Suprapubic skin (tissue), 4 donors: ENCODE results near the gene KIF6. TPM values are rescaled to one million over a fixed set of nuclear protein-coding genes. Genes with fewer than 3 reads are reported as not detected.

Experiments
- DNase-seq, 2 donors: peaks; one replicate each; pipeline ENCODE4 v3.0.0-alpha.2; 2019; ENCODE audit warnings: low spot score in 2 of 2
- H3K27ac ChIP-seq: fragments of 200-600 bp; sonication (generic); one replicate; pipeline ENCODE4 v1.5.1; 2019
- H3K27me3 ChIP-seq: fragments of 200-600 bp; sonication (generic); one replicate; pipeline ENCODE4 v1.5.1; 2019
- H3K36me3 ChIP-seq: fragments of 200-600 bp; sonication (generic); one replicate; pipeline ENCODE4 v1.5.1; 2019
- H3K4me1 ChIP-seq: fragments of 200-600 bp; sonication (generic); one replicate; pipeline ENCODE4 v1.5.1; 2019
- H3K4me3 ChIP-seq: fragments of 200-600 bp; sonication (generic); one replicate; pipeline ENCODE4 v1.5.1; 2019; ENCODE audit warnings: mild to moderate bottlenecking
- H3K9me3 ChIP-seq: fragments of 200-600 bp; sonication (generic); one replicate; pipeline ENCODE4 v1.5.1; 2019
- CTCF ChIP-seq, 2 donors: fragments of 200-600 bp in 1 of 2; fragments of 450-650 bp in 1 of 2; sonication (generic) in 1 of 2; IDR thresholded peaks; one replicate each; pipeline ENCODE4 v1.5.1; 2016 to 2019; ENCODE audit warnings: antibody characterized with exemption in 2 of 2, mild to moderate bottlenecking in 1 of 2, moderate library complexity in 1 of 2
- EP300 ChIP-seq: sonication (generic); formaldehyde crosslinking; IDR thresholded peaks from one replicate; pipeline ENCODE4 v1.6.1; 2017; ENCODE audit warnings: antibody characterized with exemption
- POLR2A ChIP-seq, 2 donors: fragments of 450-650 bp; IDR thresholded peaks; one replicate each; pipeline ENCODE4 v1.6.1; 2017; ENCODE audit warnings: antibody characterized with exemption in 2 of 2, mild to moderate bottlenecking in 2 of 2, moderate library complexity in 2 of 2
- POLR2AphosphoS5 ChIP-seq, 3 donors: sonication (generic); formaldehyde crosslinking; IDR thresholded peaks; one replicate each; pipeline ENCODE4 v1.6.1; 2017; ENCODE audit warnings: antibody characterized with exemption in 3 of 3
- WGBS: methylation state at CpG from one replicate; pipeline ENCODE4 v1.1.5; 2018; 5-methylcytosine and 5-hydroxymethylcytosine counted together
- total RNA-seq, 4 donors: library from RNA; depleted of rRNA; stranded (reverse); fragments of >200 nt; gene quantifications; one replicate each; pipeline ENCODE4 v1.1.0, GENCODE V29; 2016

Gene KIF6
- total RNA-seq, 4 donors from 2014 or later = 0.18 to 1.1 TPM; not detected in 2

GRCh38 chr6:39341937-39342336 is 383.3 kb downstream of the KIF6 start:
- Histone ChIP-seq H3K36me3 (no peaks in the 10 kb centered on the region), H3K9me3 (no peaks in the 10 kb centered on the region), H3K4me1 (peaks cover 11% of the 10 kb centered on the region), H3K27ac (no peak overlapping the region), H3K4me3 (no peak overlapping the region), H3K27me3 (no peaks in the 10 kb centered on the region)
- no peak for DNase-seq
- TF ChIP-seq POLR2A (IDR thresholded peaks at IDR 0.05) (no peak), EP300 (no peak), POLR2AphosphoS5 (IDR thresholded peaks at IDR 0.05) (no peak), CTCF (IDR thresholded peaks at IDR 0.05) (no peak)
- WGBS = 91% methylated on average over 5 of the region's 5 CpGs

- peaks cover 13% of the 10 kb centered on the region for H3K4me1 ChIP-seq
- H3K9me3 ChIP-seq = no peaks in the 10 kb centered on the region
- H3K36me3 ChIP-seq = no peaks in the 10 kb centered on the region
- no peak for DNase-seq
- no peak overlapping the region for H3K4me3 ChIP-seq
- no peaks in the 10 kb centered on the region for H3K27me3 ChIP-seq
- TF ChIP-seq EP300 (no peak), POLR2A (IDR thresholded peaks at IDR 0.05) (no peak), POLR2AphosphoS5 (IDR thresholded peaks at IDR 0.05) (no peak), CTCF (IDR thresholded peaks at IDR 0.05) (no peak)
- H3K27ac ChIP-seq = no peak overlapping the region
- WGBS = 91% methylated on average over 3 of the region's 3 CpGs
These were observed 383.9 kb downstream of the KIF6 start for GRCh38 chr6:39341352-39341751.

- no peaks in the 10 kb centered on the region for H3K9me3 ChIP-seq
- no peaks in the 10 kb centered on the region for H3K36me3 ChIP-seq
- 46% methylated on average over 7 of the region's 10 CpGs for WGBS
- no peak overlapping the region for H3K4me3 ChIP-seq
- H3K4me1 ChIP-seq = peaks cover 13% of the 10 kb centered on the region
- no peak overlapping the region for H3K27ac ChIP-seq
- TF ChIP-seq POLR2A (IDR thresholded peaks at IDR 0.05) = no peak
- TF ChIP-seq POLR2AphosphoS5 (IDR thresholded peaks at IDR 0.05) = no peak
- no peak for TF ChIP-seq CTCF (IDR thresholded peaks at IDR 0.05)
- no peak for TF ChIP-seq EP300
- no peaks in the 10 kb centered on the region for H3K27me3 ChIP-seq
- DNase-seq = no peak
These were observed 385.2 kb downstream of the KIF6 start for GRCh38 chr6:39339868-39340550.

GRCh38 chr6:39339096-39339867 is 385.9 kb downstream of the KIF6 start:
- no peaks in the 10 kb centered on the region for H3K27me3 ChIP-seq
- WGBS = 70% methylated on average over 9 of the region's 9 CpGs
- H3K36me3 ChIP-seq = no peaks in the 10 kb centered on the region
- no peak overlapping the region for H3K27ac ChIP-seq
- peaks cover 13% of the 10 kb centered on the region for H3K4me1 ChIP-seq
- no peak for DNase-seq
- TF ChIP-seq CTCF (IDR thresholded peaks at IDR 0.05) (no peak), EP300 (no peak), POLR2A (IDR thresholded peaks at IDR 0.05) (no peak), POLR2AphosphoS5 (IDR thresholded peaks at IDR 0.05) (no peak)
- H3K9me3 ChIP-seq = no peaks in the 10 kb centered on the region
- no peak overlapping the region for H3K4me3 ChIP-seq

GRCh38 chr6:39338397-39338796 is 386.8 kb downstream of the KIF6 start:
- Histone ChIP-seq H3K4me1 (peaks cover 13% of the 10 kb centered on the region), H3K27ac (no peak overlapping the region), H3K36me3 (no peaks in the 10 kb centered on the region), H3K27me3 (no peaks in the 10 kb centered on the region), H3K4me3 (no peak overlapping the region), H3K9me3 (no peaks in the 10 kb centered on the region)
- TF ChIP-seq POLR2AphosphoS5 (IDR thresholded peaks at IDR 0.05) (no peak), CTCF (IDR thresholded peaks at IDR 0.05) (no peak), POLR2A (IDR thresholded peaks at IDR 0.05) (no peak), EP300 (no peak)
- WGBS = 68% methylated on average over 5 of the region's 5 CpGs
- DNase-seq = no peak
